Measurements from ENCODE around the gene WDR38.

DNA sequence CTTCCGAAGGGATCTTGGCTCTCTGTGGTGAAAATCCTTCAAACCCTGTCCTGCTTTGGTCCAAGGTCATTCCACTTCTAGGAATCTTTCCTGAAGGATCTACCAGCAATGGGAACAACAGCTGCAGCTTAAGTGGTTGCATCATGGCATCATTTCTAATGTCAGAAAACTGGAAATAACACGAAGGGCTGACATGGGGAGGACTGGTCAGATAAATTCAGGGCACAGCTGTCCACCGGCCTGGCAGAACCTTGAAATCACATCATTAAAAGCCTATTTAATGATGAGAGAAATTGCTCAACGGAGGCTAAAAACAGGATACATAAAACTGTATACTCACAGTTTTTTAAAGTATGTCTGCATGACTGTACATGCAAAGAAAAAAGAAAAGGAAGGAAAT is 48.1 kb upstream of the WDR38 start:
- no peak for TF ChIP-seq SUZ12 (IDR thresholded peaks at IDR 0.05; ENCODE audit: extremely low read depth, insufficient read depth, insufficient read length)
- TF ChIP-seq ZNF274 (IDR thresholded peaks at IDR 0.05; ENCODE audit: low read depth, low read length), result no peak
